Ovary (tissue), 9 donors: ENCODE measurements around the gene TENT4A. TPM values are rescaled to one million over a fixed set of nuclear protein-coding genes. Genes with fewer than 3 reads are reported as not detected.
A peak's percentile ranks its signal among the peaks of the same experiment; 100 is the strongest.

Experiments
- DNase-seq, 5 donors: peaks; one replicate each; pipeline ENCODE4 v3.0.0-alpha.2; 2019 to 2020
- H3K27ac ChIP-seq, 2 donors: fragments of 200-600 bp; one replicate each; pipeline versions ENCODE4 v1.5.1 to v1.8.0; 2019 to 2022
- H3K27me3 ChIP-seq: fragments of 200-600 bp; one replicate; pipeline ENCODE4 v1.8.0; 2022
- H3K36me3 ChIP-seq: fragments of 200-600 bp; sonication (generic); one replicate; pipeline ENCODE4 v1.5.1; 2019
- H3K4me1 ChIP-seq: one replicate; pipeline ENCODE4 v1.8.1; 2013; ENCODE audit warnings: mild to moderate bottlenecking, moderate library complexity; ENCODE audit not compliant: insufficient read depth
- H3K4me3 ChIP-seq: fragments of 200-600 bp; sonication (generic); one replicate; pipeline ENCODE4 v1.5.1; 2017
- H3K9me3 ChIP-seq, 2 donors: fragments of 200-600 bp in 1 of 2; sonication (generic) in 1 of 2; one replicate each; pipeline versions ENCODE4 v1.5.1 to v1.8.1; 2013 to 2019; ENCODE audit warnings: mild to moderate bottlenecking in 1 of 2, moderate library complexity in 1 of 2
- CTCF ChIP-seq, 3 donors: fragments of 450-650 bp in 2 of 3; fragments of 200-600 bp in 1 of 3; IDR thresholded peaks; one replicate each; pipeline versions ENCODE4 v1.5.1 to v1.8.0; 2016 to 2022; ENCODE audit warnings: antibody characterized with exemption in 3 of 3, mild to moderate bottlenecking in 1 of 3
- EP300 ChIP-seq: sonication (generic); formaldehyde crosslinking; IDR thresholded peaks from one replicate; pipeline ENCODE4 v1.6.1; 2017; ENCODE audit warnings: antibody characterized with exemption
- POLR2A ChIP-seq: fragments of 450-650 bp; IDR thresholded peaks from one replicate; pipeline ENCODE4 v1.6.1; 2017; ENCODE audit warnings: antibody characterized with exemption, mild to moderate bottlenecking, moderate library complexity
- WGBS, 3 donors: extraction: QIAGEN DNeasy Blood & Tissue Kit in 1 of 3; methylation state at CpG; one replicate each; pipeline versions ENCODE4 v1.1.5 to v1.1.7; 2013 to 2017; 5-methylcytosine and 5-hydroxymethylcytosine counted together
- intact Hi-C, 4 donors: fragments of 100-400 bp; cut with DNase I; formaldehyde crosslinking; loops; one replicate each; pipeline versions ENCODE4 v1.11.0 to v1.15.1; 2022 to 2023
- polyA plus RNA-seq, 2 donors: library from polyadenylated mRNA; stranded (reverse); fragments of 200-250 nt in 1 of 2; fragments of 350-450 nt in 1 of 2; fragmentation: Illumina TruSeq in 1 of 2; extraction: RNeasy Lipid Tissue Mini Kit (QIAGEN cat#74804) in 1 of 2; gene quantifications; one replicate each; pipeline ENCODE4 v1.2.3, GENCODE V29; 2013 to 2014
- total RNA-seq, 7 donors: library from RNA; depleted of rRNA in 2 of 7; stranded (reverse); fragments of >200 nt in 2 of 7; fragmentation: NEBNext Ultra II Directional in 3 of 7; extraction: Animal tissue kit (Norgen Biotek cat#: 25700) in 3 of 7; gene quantifications; one replicate each; pipeline versions ENCODE4 v1.1.0 to v1.2.4, GENCODE V29; 2016 to 2023
- donor health status: DM: no; HTN: no; CAD: no; lungs with moderate emphysema.
- donor health status: DM: no; HTN: no; CAD: no.
- donor health status: Bipolar disorder and iron deficiency.
- donor health status: DM: yes; HTN: yes; CAD: no.
- donor health status: DM: no; HTN: no; CAD: no.
- donor health status: DM: yes; HTN: yes; CAD: no.

Gene TENT4A
- total and polyA plus RNA-seq, 9 donors, result 12.4 to 29.6 (median 22.9) TPM

GRCh38 chr5:6787941-6788340 is 74.7 kb downstream of the TENT4A start:
- TF ChIP-seq EP300, result no peak
- Histone ChIP-seq H3K4me3 (no peak overlapping the region), H3K36me3 (no peaks in the 10 kb centered on the region), H3K4me1 (peaks cover 41% of the 10 kb centered on the region), H3K27me3 (no peaks in the 10 kb centered on the region), H3K27ac (peak overlapping the region in 1 of 2 donors; percentile 80), H3K9me3 (no peaks in the 10 kb centered on the region)
- 66 to 81% (median 69%) methylated on average over 4 of the region's 4 CpGs for WGBS, 3 donors
- intact Hi-C loops, result no loop called here
- DNase-seq, result no peak

- peak overlapping the region in 1 of 2 donors; percentile 80 for H3K27ac ChIP-seq
- TF ChIP-seq CTCF (IDR thresholded peaks at IDR 0.05), result no peak
- no peak for TF ChIP-seq EP300
- TF ChIP-seq POLR2A, result no peak
- H3K36me3 ChIP-seq, result no peaks in the 10 kb centered on the region
- no peaks in the 10 kb centered on the region for H3K9me3 ChIP-seq
- no peak for DNase-seq
- no peaks in the 10 kb centered on the region for H3K27me3 ChIP-seq
- WGBS, 3 donors, result 81 to 94% (median 88%) methylated on average over 7 of the region's 7 CpGs
- H3K4me1 ChIP-seq, result peaks cover 41% of the 10 kb centered on the region
- H3K4me3 ChIP-seq, result no peak overlapping the region
- intact Hi-C loops, result no loop called here
These were observed 75.2 kb downstream of the TENT4A start for GRCh38 chr5:6788439-6788838.

- TF ChIP-seq EP300, result no peak
- no peak for TF ChIP-seq POLR2A
- TF ChIP-seq CTCF (IDR thresholded peaks at IDR 0.05), result peak in 1 of 3 donors; percentile 16
- WGBS, 3 donors, result 69 to 77% (median 76%) methylated on average over 15 of the region's 15 CpGs
- no peak for DNase-seq
- Histone ChIP-seq H3K36me3 (no peaks in the 10 kb centered on the region), H3K4me3 (no peak overlapping the region), H3K4me1 (peaks cover 41% of the 10 kb centered on the region), H3K27ac (peak overlapping the region in 1 of 2 donors; percentile 80), H3K27me3 (no peaks in the 10 kb centered on the region), H3K9me3 (no peaks in the 10 kb centered on the region)
- intact Hi-C loops, result no loop called here
These were observed 75.9 kb downstream of the TENT4A start for GRCh38 chr5:6788956-6789649.

- intact Hi-C loops, result no loop called here
These were observed 77.2 kb downstream of the TENT4A start for GRCh38 chr5:6790346-6790865.

More at GRCh38 chr5:6790346-6790865, 77.2 kb downstream of the TENT4A start:
- WGBS, 3 donors, result 83 to 94% (median 87%) methylated on average over 8 of the region's 8 CpGs
- no peak for DNase-seq
- Histone ChIP-seq H3K9me3 (no peaks in the 10 kb centered on the region), H3K4me3 (no peak overlapping the region), H3K27me3 (no peaks in the 10 kb centered on the region), H3K36me3 (no peaks in the 10 kb centered on the region), H3K27ac (peak overlapping the region in 1 of 2 donors; percentile 16), H3K4me1 (peaks cover 39% of the 10 kb centered on the region)
- no peak for TF ChIP-seq CTCF (IDR thresholded peaks at IDR 0.05)
- TF ChIP-seq POLR2A, result no peak
- TF ChIP-seq EP300, result no peak
